AG04450 (cell line): ENCODE measurements around the gene CELSR2. TPM values are rescaled to one million over a fixed set of nuclear protein-coding genes. Genes with fewer than 3 reads are reported as not detected.
"Not testable (repeated sequence)": the region's sequence is repeated elsewhere in the genome, so short reads cannot be mapped to it uniquely, and the experiment has no call there.

Source experiments
- CTCF ChIA-PET: fragments of 300-600, 350-600 bp; formaldehyde crosslinking; extraction: SDS; loops from one replicate; lab custom pipeline; 2022; ENCODE audit warnings: antibody characterized with exemption, inconsistent platforms; lab: Charles Lee
- POLR2A ChIA-PET: fragments of 350-600 bp; formaldehyde crosslinking; extraction: SDS; loops from one replicate; lab custom pipeline; 2021; ENCODE audit warnings: antibody characterized with exemption, inconsistent platforms; lab: Yijun Ruan, JAX
- DNase-seq: peaks from one replicate; pipeline ENCODE4 v3.0.0-alpha.2; 2011; ENCODE audit warnings: low read depth, low spot score
- H3K27ac ChIP-seq: one replicate; pipeline ENCODE4 v1.5.1; 2012; ENCODE audit warnings: low read depth, low read length, control low read depth
- H3K27me3 ChIP-seq: one replicate; pipeline ENCODE4 v1.6.0; 2012; ENCODE audit warnings: low read length; ENCODE audit not compliant: control insufficient read depth, insufficient read depth
- H3K4me3 ChIP-seq: 2 replicates; pipeline ENCODE4 v1.5.1; 2011; ENCODE audit warnings: mild to moderate bottlenecking, low read depth, low read length, control low read depth
- H3K9me3 ChIP-seq: 2 replicates; pipeline ENCODE4 v1.5.1; 2012; ENCODE audit warnings: low read length; ENCODE audit not compliant: control insufficient read depth, insufficient read depth
- CTCF ChIP-seq: IDR thresholded peaks from 2 replicates; pipeline ENCODE4 v1.5.1; 2011; ENCODE audit warnings: low read depth, low read length, control low read depth, inconsistent platforms
- polyA plus RNA-seq: library from polyadenylated mRNA; depleted of rRNA; stranded (reverse); fragments of >200 nt; gene quantifications from 2 replicates; pipeline ENCODE4 v1.2.3, GENCODE V29; 2011

CELSR2 gene
- polyA plus RNA-seq, 1 experiment: 1.1 TPM

GRCh38 chr1:109283748-109284600 is 34.6 kb downstream of the CELSR2 start:
- TF ChIP-seq CTCF: no peak
- POLR2A ChIA-PET: interaction anchor here (1.8 kb wide), 1 partner anchor 114 kb away, joined by 9 read pairs; the partner anchor contains the start of gene SORT1
- DNase-seq: no peak
- H3K27me3 ChIP-seq: peaks cover 2% of the 10 kb centered on the region
- no peaks in the 10 kb centered on the region for H3K9me3 ChIP-seq
- H3K27ac ChIP-seq: peak overlapping the region; percentile 83
- CTCF ChIA-PET: interaction anchor here (1.8 to 3.0 kb wide), 2 partner anchors 109 to 115 kb away, joined by 5 to 23 read pairs; partner anchors contain the start of gene SORT1
- peak overlapping the region; percentile 93 for H3K4me3 ChIP-seq

GRCh38 chr1:109286762-109287161 is 37.4 kb downstream of the CELSR2 start:
- DNase-seq, H3K4me3 ChIP-seq, H3K27me3 ChIP-seq, H3K9me3 ChIP-seq, H3K27ac ChIP-seq, POLR2A ChIA-PET: not testable (repeated sequence)
- CTCF ChIA-PET: interaction anchor here (0.6 kb wide), 1 partner anchor 81 kb away, joined by 7 read pairs; no protein-coding TSS in a partner anchor

GRCh38 chr1:109290137-109290536 is 40.8 kb downstream of the CELSR2 start:
- H3K27ac ChIP-seq: no peak overlapping the region
- ChIA-PET CTCF (no interaction called here), POLR2A (no interaction called here)
- DNase-seq: no peak
- no peak overlapping the region for H3K4me3 ChIP-seq
- no peaks in the 10 kb centered on the region for H3K9me3 ChIP-seq
- no peak for TF ChIP-seq CTCF
- peaks cover 2% of the 10 kb centered on the region for H3K27me3 ChIP-seq

GRCh38 chr1:109290998-109291397 is 41.7 kb downstream of the CELSR2 start:
- no peak for DNase-seq
- no peak overlapping the region for H3K4me3 ChIP-seq
- no peak for TF ChIP-seq CTCF
- CTCF ChIA-PET: no interaction called here
- H3K27ac ChIP-seq: no peak overlapping the region
- POLR2A ChIA-PET: no interaction called here
- no peaks in the 10 kb centered on the region for H3K9me3 ChIP-seq
- peaks cover 2% of the 10 kb centered on the region for H3K27me3 ChIP-seq

- Histone ChIP-seq H3K9me3 (no peaks in the 10 kb centered on the region; the same call in 1 of the 2 replicates), H3K4me3 (no peak overlapping the region), H3K27me3 (peaks cover 2% of the 10 kb centered on the region), H3K27ac (no peak overlapping the region)
- no peak for DNase-seq
- CTCF ChIA-PET: interaction anchor here (0.8 kb wide), 1 partner anchor 14 kb away, joined by 3 read pairs; no protein-coding TSS in a partner anchor
- POLR2A ChIA-PET: no interaction called here
- no peak for TF ChIP-seq CTCF
Measured at GRCh38 chr1:109292364-109292763, 43.0 kb downstream of the CELSR2 start.
